Limb (tissue), 2 donors: ENCODE results near the gene FAM234B.

Experiments used
- DNase-seq, 2 donors: peaks; one replicate each; pipeline ENCODE4 v3.0.0-alpha.2; 2016; ENCODE audit errors: extremely low spot score in 2 of 2

The FAM234B gene

DNA sequence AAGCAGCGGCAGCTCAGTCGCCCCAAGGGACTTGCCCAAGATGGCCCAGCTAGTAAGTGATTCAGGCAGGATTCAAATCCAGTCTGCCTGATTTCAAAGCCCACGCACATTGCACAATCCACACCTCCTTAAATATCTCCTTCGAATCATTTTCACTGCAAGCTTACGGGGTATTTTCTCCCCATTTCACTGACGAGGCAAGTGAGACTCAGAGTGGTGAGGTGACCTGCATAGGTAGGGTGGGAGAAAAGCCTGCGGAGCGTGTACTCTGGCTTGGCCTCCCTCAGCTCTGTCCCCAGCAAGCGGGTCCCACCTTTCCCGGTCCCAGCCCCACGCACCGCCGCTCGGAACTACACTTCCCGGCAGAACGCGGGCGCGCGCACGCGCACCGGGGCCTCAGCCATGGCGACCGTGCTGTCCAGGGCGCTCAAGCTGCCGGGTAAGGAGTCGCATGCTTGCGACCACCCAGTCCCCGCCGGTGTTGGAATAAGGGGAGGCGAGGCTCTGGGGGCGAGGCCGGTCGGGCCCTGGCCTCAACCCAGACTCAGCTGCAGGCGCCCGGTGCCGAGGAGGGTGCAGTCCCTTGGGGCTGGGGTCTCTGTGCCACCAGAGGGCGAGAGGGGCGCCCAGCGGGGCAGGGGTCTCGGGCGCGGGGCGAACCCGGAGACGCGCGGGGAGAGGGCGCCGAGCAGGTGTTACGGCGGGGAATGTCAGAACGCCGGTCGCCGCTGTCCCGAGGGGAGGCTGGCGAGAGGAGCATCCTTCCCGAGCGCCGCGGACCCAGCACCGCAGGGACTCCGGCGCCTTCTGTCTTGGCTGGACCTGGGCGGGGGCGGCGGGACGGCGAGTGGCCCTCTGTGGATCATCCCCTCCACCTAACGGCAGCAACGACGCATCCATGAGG lies at the start of gene FAM234B:
Gene FAM234B (plus strand): TSS at position 380 of the 904 bp plus-strand sequence. CDS start 23 bp downstream, at position 403.
- DNase-seq, result peak; percentile 64 to 89

DNA sequence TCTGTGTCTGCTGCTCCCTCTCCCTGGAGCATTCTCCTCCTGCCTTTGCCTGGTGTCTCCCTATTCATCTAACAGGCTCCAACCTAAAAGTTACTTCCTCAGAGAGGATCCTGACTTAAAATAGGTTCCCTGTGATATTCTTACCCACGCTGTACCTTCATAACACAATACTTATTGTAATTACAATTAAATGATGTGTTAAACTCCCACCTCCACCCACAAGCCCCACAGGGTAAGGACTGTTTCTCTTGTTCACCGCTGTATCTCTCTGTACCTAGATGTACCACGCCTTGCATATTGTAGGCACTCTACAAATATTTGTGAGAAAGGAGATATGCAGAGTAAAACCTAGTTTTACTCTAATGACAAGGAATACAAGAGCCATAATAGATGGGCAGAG lies 49.1 kb upstream of the FAM234B start:
- DNase-seq, result no peak

- DNase-seq, result no peak
These were observed 48.0 kb upstream of the FAM234B start for GRCh38 chr12:12996209-12996608.

- DNase-seq, result no peak
These were observed 47.0 kb upstream of the FAM234B start for GRCh38 chr12:12997156-12997555.

DNA sequence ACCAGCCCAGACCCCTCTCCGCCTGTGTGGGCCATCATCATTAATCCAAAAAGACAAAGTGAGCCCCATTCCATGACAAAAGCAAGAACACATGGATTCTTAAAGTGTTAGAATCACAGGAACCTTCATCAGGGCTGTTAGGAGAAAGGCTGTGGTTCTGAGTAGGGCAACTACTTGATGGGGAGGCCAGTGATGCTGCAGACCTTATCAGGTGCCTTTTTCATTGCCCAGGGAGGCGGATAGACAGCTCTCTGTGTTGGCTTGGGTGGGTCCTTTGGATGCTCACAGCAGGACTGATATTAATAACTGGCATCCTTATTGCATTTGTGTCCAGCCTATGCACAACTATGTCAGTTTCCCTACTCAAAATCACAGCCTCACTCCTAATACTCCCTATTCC lies 46.4 kb upstream of the FAM234B start:
- DNase-seq, result no peak

GRCh38 chr12:12998248-12998647 lies 45.9 kb upstream of the FAM234B start:
- DNase-seq, result no peak

GRCh38 chr12:12999271-12999958 lies 44.8 kb upstream of the FAM234B start:
- DNase-seq, result peak in 1 of 2 donors; percentile 41

- peak; percentile 93 to 99 for DNase-seq
These were observed 44.1 kb upstream of the FAM234B start, which contains the start of gene HEBP1 for GRCh38 chr12:12999959-13000615. TSS of gene HEBP1 (minus strand) at chr12:13000265. CDS start at chr12:13000114, 151 bp downstream.

DNA sequence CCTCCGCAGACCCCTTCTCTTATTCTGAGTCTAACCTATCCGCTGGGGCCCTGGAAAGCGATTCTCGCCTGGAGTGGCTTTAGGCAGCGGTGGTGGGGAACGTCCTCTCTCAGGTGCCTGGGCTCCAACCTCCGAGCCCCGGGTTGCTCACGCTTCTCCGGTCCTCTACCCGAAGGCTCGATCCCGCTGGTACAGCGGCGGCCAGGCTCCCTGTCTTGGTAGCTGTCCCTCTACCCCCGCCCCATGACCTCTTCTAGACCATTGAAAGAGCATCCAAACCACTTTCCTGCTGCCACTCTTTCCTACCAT lies 43.6 kb upstream of the FAM234B start:
- no peak for DNase-seq

DNA sequence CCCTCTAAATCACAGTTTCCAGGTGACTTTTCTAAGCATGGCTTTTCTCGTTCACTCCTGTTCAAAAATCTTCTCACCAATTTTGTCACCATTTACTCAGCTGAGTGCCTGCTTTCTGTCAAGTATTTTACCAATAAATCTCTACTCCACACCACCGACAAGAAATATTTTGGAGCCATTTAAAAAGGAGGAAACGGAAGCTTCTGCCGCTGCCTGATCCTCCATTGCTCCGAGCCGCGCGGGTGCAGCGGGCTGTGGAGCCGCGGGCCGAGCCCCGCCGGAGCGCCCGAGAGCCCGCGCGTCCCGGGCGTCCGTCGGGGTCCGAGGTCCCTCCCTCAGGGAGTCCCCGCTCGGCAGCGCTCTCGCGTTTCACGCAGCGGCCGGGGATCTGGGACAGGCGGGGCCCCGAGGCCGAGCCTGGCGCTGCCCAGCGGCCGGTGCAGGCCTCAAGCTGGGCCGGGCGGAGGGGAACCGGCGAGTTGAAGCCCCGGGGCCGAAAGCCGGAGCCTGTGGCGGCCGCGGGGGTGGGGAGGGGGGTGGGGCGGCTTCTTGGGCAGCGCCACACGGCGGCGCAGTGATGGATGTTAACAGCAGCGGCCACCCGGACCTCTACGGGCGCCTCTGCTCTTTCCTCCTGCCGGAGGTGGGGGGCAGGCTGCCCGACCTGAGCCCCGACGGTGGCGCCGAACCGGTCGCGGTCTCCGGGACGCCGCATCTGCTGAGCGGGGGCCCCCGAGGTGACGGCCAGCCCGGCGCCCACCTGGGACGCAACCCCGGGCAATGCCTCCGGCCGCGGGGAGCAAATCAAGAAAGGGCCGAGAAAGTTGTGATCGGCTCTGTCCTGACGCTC lies 43.0 kb upstream of the FAM234B start:
- peak; percentile 36 to 83 for DNase-seq

DNA sequence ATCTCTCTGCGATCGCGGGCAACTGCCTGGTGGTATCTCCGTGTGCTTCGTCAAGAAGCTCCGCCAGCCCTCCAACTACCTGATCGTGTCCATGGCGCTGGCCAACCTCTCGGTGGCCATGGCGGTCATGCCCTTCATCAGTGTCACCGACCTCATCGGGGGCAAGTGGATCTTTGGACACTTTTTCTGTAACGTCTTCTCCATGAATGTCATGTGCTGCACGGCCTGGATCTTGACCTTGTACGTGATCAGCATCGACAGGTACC lies 42.5 kb upstream of the FAM234B start:
- no peak for DNase-seq

GRCh38 chr12:13002301-13003097 lies 41.7 kb upstream of the FAM234B start:
- no peak for DNase-seq

DNA sequence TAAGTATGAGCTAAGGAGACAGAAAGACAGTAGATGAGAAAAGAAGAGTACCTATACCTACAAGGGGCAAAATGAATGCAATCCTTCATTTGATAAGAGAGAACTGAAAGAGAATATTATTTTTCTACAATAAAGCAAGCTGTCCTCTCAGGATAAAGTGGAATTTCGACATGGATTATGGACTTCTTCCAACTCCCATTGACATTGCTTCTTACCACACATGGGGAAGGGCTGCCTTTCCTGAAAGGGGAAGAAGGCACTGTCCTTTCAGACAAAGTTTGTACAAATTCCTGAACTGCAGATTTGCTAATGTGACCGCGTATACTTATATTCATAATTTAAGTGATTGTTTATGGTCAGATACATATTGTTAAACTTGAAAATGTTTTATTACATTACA lies 39.8 kb upstream of the FAM234B start:
- no peak for DNase-seq

GRCh38 chr12:13004986-13005385 lies 39.2 kb upstream of the FAM234B start:
- no peak for DNase-seq

DNA sequence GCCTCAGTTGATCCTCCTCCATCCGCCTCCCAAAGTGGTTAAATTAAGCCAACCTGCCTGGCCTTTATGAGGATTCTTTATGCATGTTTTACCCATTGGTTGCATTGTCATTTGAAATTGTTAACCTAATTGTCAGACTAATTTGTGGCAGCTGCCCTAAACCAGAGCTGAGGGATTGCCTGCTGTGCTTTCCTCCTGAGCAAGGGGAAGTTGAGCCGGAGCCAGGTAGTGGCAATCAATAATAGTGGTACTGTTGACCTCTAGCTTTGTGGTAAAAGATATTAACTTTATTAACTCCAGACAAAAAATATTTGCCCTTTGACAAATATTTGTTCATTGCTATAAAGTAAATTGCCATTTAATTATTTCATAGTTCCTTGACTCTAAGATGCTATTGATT lies 38.5 kb upstream of the FAM234B start:
- DNase-seq, result no peak

GRCh38 chr12:13007496-13008233 lies 36.5 kb upstream of the FAM234B start:
- DNase-seq, result no peak

DNA sequence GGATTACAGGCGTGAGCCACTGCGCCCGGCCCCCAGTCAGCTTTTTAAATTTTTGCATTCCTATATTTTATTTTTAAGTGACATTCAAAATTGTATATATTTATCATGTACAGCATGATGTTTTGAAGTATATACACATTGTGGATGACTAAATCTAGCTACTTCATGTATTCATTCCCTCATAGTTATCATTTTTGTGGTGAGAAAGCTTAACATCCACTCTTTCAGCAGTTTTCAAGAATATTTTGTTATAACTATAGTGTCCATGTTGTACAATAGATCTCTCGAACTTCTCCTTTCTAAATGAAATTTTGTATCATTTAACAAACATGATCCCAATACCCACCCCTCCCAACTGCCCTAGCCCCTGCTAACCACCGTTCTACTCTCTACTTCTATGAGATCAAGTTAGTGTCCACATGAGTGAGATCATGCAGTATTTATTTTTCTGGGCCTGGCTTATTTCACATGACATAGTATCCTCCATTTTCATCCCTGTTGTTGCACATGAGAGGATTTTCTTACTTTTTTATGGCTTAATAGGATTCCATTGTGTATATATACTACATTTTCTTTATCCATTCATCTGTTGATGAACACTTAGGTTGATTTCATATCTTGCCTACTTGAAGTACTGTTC lies 35.3 kb upstream of the FAM234B start:
- DNase-seq, result no peak

- DNase-seq, result no peak
These were observed 33.1 kb upstream of the FAM234B start for GRCh38 chr12:13011098-13011497.

DNA sequence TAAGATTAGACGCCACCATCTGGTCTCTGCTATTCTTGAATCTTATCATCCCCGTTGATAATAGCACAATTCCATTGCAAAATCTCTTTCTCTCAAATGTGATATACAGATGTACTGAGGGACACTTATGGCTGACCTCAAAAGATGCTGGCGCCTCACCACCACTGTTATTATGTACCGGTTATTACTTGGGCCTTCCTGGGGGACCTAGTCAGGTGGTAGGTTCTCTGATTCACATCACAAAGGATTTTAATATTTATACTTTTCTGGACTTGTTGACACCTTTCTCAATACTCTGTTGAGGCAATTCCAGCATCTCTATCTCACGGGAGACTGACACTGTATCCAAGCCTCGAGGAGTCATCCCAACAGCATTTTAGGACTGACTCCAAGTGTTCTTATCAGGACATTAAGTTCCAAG lies 21.3 kb upstream of the FAM234B start:
- peak in 1 of 2 donors; percentile 40 for DNase-seq
